ENCODE data around the gene SOWAHA. TPM values are rescaled to one million over a fixed set of nuclear protein-coding genes. Genes with fewer than 3 reads are reported as not detected.

The SOWAHA gene
- total and polyA plus RNA-seq, 2 of the 8 experiments (the other 6 are each of a cell fraction or from before 2014, with no cell fraction given), result 0.09 to 0.11 TPM

DNA sequence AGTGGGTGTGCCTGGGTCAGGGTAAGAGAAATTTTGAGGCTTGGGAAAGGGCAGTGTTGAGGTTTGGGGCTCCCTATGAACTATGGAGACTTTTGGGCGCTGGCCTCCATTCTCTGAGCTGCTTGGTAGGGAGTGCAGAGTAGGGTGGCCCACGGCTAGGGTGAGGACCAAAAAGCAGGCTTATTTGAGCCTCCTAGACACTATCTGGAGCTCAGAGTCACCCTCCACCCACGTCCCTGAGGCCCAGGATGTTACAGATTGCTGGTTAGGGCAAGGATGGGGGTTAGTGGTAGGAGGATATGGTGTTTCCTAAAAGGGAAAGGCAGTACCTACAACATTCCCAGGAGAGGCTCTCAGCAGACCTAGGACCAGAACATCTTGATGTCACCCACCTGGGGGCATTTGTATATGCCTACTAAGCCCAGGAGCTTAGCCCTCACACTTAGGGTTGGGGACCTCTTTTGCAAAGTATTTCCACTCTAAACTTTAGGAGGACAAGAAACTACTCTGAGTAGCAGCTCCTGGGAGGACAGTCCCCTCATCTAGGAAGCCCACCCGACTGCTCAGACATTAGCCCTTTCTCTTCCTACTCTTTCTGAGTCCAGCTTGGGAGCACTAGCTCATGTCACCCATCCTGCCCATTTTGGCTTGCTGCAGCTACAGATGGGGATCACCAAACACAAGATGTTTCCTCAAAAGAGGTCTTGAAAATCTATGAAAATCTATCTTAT, 15.0 kb downstream of the SOWAHA start:
- Histone ChIP-seq H4K5ac (ENCODE audit: insufficient read length, low read depth, low read length) (no peak overlapping the region), H3K4me3 (ENCODE audit: extremely low read depth in 1 of 4, insufficient read depth in 2 of 4, low read depth in 3 of 4, low read length in 4 of 4) (no peak overlapping the region), H2BK20ac (ENCODE audit: low read length) (no peak overlapping the region), H2BK120ac (replicated peaks; ENCODE audit: low read depth, low read length) (no peak overlapping the region), H3K27me3 (replicated peaks in 1 of 4; ENCODE audit: control insufficient read depth in 3 of 4, extremely low read depth in 1 of 4, insufficient read depth in 3 of 4, low read length in 3 of 4) (peaks cover 32 to 82% (median 71%) of the 10 kb centered on the region in 4 experiments), H3K79me2 (ENCODE audit: control insufficient read depth in 1 of 2, insufficient read depth in 2 of 2, low read length in 2 of 2) (no peaks in the 10 kb centered on the region), H3K18ac (ENCODE audit: extremely low read depth, low read length) (no peak overlapping the region), H3K4me2 (ENCODE audit: insufficient read depth in 1 of 2, low read depth in 2 of 2, low read length in 2 of 2) (no peak overlapping the region), H3K9me3 (ENCODE audit: insufficient read depth in 2 of 2, low read depth in 1 of 2, low read length in 1 of 2) (no peaks in the 10 kb centered on the region), H4K91ac (replicated peaks; ENCODE audit: insufficient read length, low read length) (no peak overlapping the region), H3K79me1 (ENCODE audit: low read depth, low read length) (no peaks in the 10 kb centered on the region), H3K9ac (replicated peaks in 1 of 4; ENCODE audit: extremely low read depth in 1 of 4, low read depth in 3 of 4, low read length in 3 of 4) (no peak overlapping the region), H2AFZ (ENCODE audit: low read length) (no peak overlapping the region), H3K23me2 (ENCODE audit: low read depth, low read length) (peaks cover 10% of the 10 kb centered on the region; the same call in 1 of the 2 replicates), H3K27ac (ENCODE audit: low read depth, low read length) (no peak overlapping the region), H3K14ac (ENCODE audit: insufficient read length) (no peak overlapping the region), H3K23ac (ENCODE audit: insufficient read length) (no peak overlapping the region), H4K20me1 (replicated peaks in 1 of 2; ENCODE audit: control insufficient read depth in 1 of 2, insufficient read depth in 2 of 2, low read length in 2 of 2) (no peaks in the 10 kb centered on the region), H4K8ac (ENCODE audit: extremely low read depth, insufficient read depth, low read length) (no peak overlapping the region), H2AK5ac (ENCODE audit: low read depth, low read length) (no peak overlapping the region), H2BK12ac (ENCODE audit: low read depth, low read length) (no peak overlapping the region), H2BK5ac (ENCODE audit: low read depth, low read length) (no peak overlapping the region), H3K4me1 (replicated peaks in 1 of 4; ENCODE audit: control insufficient read depth in 3 of 4, insufficient read depth in 4 of 4, low read length in 3 of 4) (peaks cover 0 to 23% (median 21%) of the 10 kb centered on the region in 4 experiments; a peak in 6 of 7 replicates), H3K56ac (replicated peaks; ENCODE audit: insufficient read length, low read depth, low read length) (no peak overlapping the region), H3K4ac (replicated peaks; ENCODE audit: insufficient read length, low read depth, low read length) (no peak overlapping the region), H3K36me3 (ENCODE audit: control insufficient read depth in 2 of 4, insufficient read depth in 4 of 4, low read length in 3 of 4) (no peaks in the 10 kb centered on the region), H2BK15ac (ENCODE audit: low read length) (no peak overlapping the region)
- WGBS, 2 experiments (ENCODE audit: extremely low coverage in 1 of 2, insufficient coverage in 1 of 2, insufficient read length in 1 of 2, insufficient replicate concordance in 2 of 2, low coverage in 1 of 2, low lambda C conversion rate in 2 of 2, missing lambda C conversion rate in 1 of 2), result 88% methylated on average over 4 of the region's 4 CpGs; no CpG with 5 or more reads in 1 of the 2 experiments
- no peak for DNase-seq (ENCODE audit: low read depth in 1 of 2, low spot score in 2 of 2)
- no peak for FAIRE-seq
- ChIA-PET POLR2A (ENCODE audit: partially characterized antibody) (interaction anchor here (1.0 to 5.7 kb wide), 5 partner anchors 7 to 38 kb away, joined by 3 to 32 read pairs (median 4); partner anchors contain the start of genes GDF9, SOWAHA and UQCRQ), CTCF (ENCODE audit: partially characterized antibody) (interaction anchor here (1.5 to 25.6 kb wide), 8 partner anchors 8 to 76 kb away, joined by 3 to 465 read pairs (median 17); partner anchors contain the start of genes CCNI2, GDF9, LEAP2 and UQCRQ)
- TF ChIP-seq SP2 (IDR thresholded peaks at IDR 0.05; ENCODE audit: low read length), result no peak
- no peak for TF ChIP-seq SP1 (IDR thresholded peaks at IDR 0.05; ENCODE audit: low read depth, low read length)
- no peak for TF ChIP-seq SRF (IDR thresholded peaks at IDR 0.05; ENCODE audit: low read depth, low read length)
- TF ChIP-seq RAD21 (IDR thresholded peaks at IDR 0.05 in 1 of 2, conservative IDR thresholded peaks at IDR 0.05 in 1 of 2; ENCODE audit: low read depth in 2 of 2, low read length in 2 of 2), result no peak
- TF ChIP-seq NANOG (IDR thresholded peaks at IDR 0.05; ENCODE audit: insufficient read depth, low read depth, low read length, poor library complexity, severe bottlenecking), result no peak
- TF ChIP-seq GTF2F1 (IDR thresholded peaks at IDR 0.05; ENCODE audit: borderline replicate concordance, low read depth, low read length), result no peak
- no peak for TF ChIP-seq EGR1 (IDR thresholded peaks at IDR 0.05; ENCODE audit: borderline replicate concordance, low read depth, low read length)
- no peak for TF ChIP-seq BACH1 (IDR thresholded peaks at IDR 0.05; ENCODE audit: low read length)
